GM21717 (cell line): Measurements from ENCODE around the gene LRP4.

Experiments used
- ATAC-seq: cut with Tn5 transposase; IDR thresholded peaks from one replicate; pipeline ENCODE4 v1.9.1; 2021; ENCODE audit warnings: mild to moderate bottlenecking, moderate library complexity; ENCODE audit not compliant: unreplicated experiment

LRP4 gene

GRCh38 chr11:46849631-46850030 lies 68.7 kb downstream of the LRP4 start:
- no peak for ATAC-seq

GRCh38 chr11:46846510-46846830 lies 71.9 kb downstream of the LRP4 start:
- peak; percentile 3 for ATAC-seq

GRCh38 chr11:46845740-46846509 lies 72.4 kb downstream of the LRP4 start, which contains the start of gene CKAP5:
TSS of gene CKAP5 (minus strand) at chr11:46846280. CDS start at chr11:46821231, 25,049 bp downstream.
- ATAC-seq, result peak; percentile 94

- peak; percentile 23 for ATAC-seq
Observed at GRCh38 chr11:46845440-46845739, 73.0 kb downstream of the LRP4 start.

- ATAC-seq, result no peak
Observed at GRCh38 chr11:46840116-46840515, 78.2 kb downstream of the LRP4 start.

GRCh38 chr11:46838501-46838900 lies 79.8 kb downstream of the LRP4 start:
- ATAC-seq, result no peak

- ATAC-seq, result no peak
Observed at GRCh38 chr11:46837860-46838259, 80.5 kb downstream of the LRP4 start.

- ATAC-seq, result no peak
Observed at GRCh38 chr11:46836870-46837269, 81.5 kb downstream of the LRP4 start.

- no peak for ATAC-seq
Observed at GRCh38 chr11:46836431-46836830, 81.9 kb downstream of the LRP4 start.

GRCh38 chr11:46835897-46836296 lies 82.5 kb downstream of the LRP4 start:
- no peak for ATAC-seq

GRCh38 chr11:46834821-46835220 lies 83.5 kb downstream of the LRP4 start:
- ATAC-seq, result no peak

GRCh38 chr11:46832511-46833214 lies 85.7 kb downstream of the LRP4 start:
- no peak for ATAC-seq

GRCh38 chr11:46827995-46828394 lies 90.4 kb downstream of the LRP4 start:
- ATAC-seq, result no peak

GRCh38 chr11:46826310-46827044 lies 91.9 kb downstream of the LRP4 start:
- peak; percentile 89 for ATAC-seq

- no peak for ATAC-seq
Observed at GRCh38 chr11:46808799-46809431, 109.4 kb downstream of the LRP4 start.
